Measurements from ENCODE around the gene GGCX.

Gene GGCX

GRCh38 chr2:85539361-85540132, 21.7 kb downstream of the GGCX start:
- DNase-seq, result peak; percentile 63

GRCh38 chr2:85538507-85539360, 22.6 kb downstream of the GGCX start, which contains the start of gene MAT2A:
Gene MAT2A, plus strand, starts transcription at chr2:85539168. Its CDS starts 120 bp downstream, at chr2:85539288.
- DNase-seq, result peak; percentile 93

GRCh38 chr2:85537600-85538506, 23.4 kb downstream of the GGCX start:
- DNase-seq, result peak; percentile 68

DNA sequence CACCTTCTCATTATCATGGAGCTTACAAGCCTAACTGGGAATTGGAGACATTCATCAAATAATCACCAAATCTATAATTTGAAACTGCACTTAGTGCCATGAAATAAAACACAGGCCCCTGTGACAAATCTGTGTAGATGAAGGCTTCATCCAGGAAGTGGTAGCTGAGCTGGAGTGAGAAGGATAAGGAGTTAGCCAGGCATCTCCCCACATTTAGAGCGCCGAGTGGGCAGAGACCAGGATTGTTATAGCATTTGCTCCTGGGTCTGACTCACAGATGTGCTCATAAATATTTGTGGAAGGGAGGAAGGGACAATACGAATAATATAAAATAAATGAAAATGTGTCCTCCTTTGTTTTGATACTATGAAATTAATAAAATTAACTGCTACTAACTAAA, 24.8 kb downstream of the GGCX start:
- no peak for DNase-seq

GRCh38 chr2:85534881-85535280, 26.4 kb downstream of the GGCX start:
- no peak for DNase-seq

- DNase-seq, result no peak
Observed at GRCh38 chr2:85534099-85534498, 27.2 kb downstream of the GGCX start.

DNA sequence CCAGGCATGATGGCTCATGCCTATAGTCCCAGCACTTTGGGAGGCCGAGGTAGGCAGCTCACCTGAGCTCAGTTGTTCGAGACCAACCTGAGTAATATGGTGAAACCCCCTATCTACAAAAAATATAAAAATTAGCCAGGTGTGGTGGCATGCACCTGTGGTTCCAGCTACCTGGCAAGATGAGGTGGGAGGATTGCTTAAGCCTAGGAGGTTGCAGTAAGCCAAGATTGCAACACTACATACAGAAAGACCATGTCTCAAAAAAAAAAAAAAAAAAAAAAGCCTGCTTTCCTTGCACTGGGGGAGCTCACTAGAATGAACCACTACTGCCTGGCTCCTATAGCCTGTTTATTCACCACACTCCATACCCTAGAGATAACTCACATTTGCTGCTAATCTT, 29.7 kb downstream of the GGCX start:
- no peak for DNase-seq

DNA sequence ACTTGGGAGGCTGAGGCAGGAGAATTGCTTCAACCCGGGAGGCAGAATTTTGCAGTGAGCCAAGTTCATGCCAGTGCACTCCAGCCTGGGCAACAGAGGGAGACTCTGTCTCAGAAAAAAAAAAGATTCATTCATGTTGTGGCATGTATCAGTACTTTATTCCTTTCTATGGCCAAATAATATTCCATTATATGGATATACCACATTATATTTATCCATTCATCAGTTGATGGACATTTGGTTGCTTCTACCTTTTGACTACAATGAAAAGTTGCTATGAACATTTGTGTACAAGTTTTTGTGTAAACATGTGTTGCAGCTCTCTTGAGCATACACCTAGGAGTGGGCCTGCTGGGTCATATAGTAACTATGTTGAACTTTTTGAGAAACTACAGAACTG, 31.5 kb downstream of the GGCX start:
- no peak for DNase-seq

DNA sequence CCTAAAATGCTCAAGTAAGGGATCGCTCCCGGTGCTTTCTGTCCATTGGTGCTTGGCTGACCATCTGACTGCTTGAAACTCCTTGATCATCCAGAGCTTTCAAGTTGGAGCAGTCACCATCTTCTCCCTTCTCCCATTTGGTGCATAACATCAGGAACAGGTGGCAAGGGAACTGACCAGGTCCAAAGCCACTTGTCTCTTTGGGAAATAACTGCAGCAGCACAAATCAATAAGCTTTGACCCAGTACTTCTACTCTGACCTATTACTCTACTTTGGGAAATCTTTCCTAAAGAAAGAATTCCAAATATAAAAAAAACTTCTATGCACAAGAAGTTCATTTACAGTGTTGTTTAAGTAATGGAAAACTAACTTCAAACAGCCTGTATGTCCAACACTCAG, 32.9 kb downstream of the GGCX start:
- DNase-seq, result no peak

DNA sequence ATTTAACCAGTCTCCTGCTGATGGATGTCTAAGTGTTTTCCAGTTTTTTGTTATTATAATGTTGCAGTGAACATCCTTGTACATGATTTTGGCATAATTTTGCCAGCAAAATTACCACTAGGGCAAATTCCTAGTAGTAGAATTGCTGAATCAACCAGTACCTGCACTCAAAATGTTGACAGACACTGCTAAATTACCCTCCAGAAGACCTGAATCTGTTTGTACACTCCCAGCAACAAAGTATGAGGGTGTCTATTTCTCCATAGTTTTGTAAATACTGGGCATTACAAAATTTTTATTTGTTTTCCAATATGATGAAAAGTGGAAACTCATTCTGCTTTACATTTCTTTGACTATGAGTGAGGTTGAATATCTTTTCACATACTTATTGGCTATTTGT, 33.5 kb downstream of the GGCX start:
- no peak for DNase-seq

- DNase-seq, result no peak
Observed at GRCh38 chr2:85525567-85525966, 35.7 kb downstream of the GGCX start.

GRCh38 chr2:85525029-85525428, 36.3 kb downstream of the GGCX start:
- DNase-seq, result no peak

- DNase-seq, result peak; percentile 7
Observed at GRCh38 chr2:85524336-85524908, 36.9 kb downstream of the GGCX start.

DNA sequence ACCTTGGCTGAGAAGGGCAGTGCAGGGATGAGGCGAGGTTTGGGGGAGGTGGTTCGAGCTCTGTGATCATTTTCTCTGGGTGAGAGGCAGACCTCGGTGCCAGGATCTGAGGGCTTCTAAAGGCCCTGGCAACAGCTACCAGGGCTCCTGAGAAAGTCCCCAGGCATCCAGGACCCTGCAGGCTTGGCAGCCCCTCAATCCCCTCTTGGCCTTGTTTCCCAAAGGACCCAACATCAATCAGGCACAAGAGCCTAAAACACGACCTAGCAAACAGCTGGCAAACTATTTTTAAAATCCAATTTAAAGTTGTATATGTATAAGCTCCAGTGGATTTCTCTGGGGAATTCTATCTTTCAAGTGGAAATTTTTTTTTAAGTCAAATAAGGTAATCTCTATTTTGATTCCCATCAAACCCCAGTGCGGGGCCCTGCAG, 37.4 kb downstream of the GGCX start:
- no peak for DNase-seq

DNA sequence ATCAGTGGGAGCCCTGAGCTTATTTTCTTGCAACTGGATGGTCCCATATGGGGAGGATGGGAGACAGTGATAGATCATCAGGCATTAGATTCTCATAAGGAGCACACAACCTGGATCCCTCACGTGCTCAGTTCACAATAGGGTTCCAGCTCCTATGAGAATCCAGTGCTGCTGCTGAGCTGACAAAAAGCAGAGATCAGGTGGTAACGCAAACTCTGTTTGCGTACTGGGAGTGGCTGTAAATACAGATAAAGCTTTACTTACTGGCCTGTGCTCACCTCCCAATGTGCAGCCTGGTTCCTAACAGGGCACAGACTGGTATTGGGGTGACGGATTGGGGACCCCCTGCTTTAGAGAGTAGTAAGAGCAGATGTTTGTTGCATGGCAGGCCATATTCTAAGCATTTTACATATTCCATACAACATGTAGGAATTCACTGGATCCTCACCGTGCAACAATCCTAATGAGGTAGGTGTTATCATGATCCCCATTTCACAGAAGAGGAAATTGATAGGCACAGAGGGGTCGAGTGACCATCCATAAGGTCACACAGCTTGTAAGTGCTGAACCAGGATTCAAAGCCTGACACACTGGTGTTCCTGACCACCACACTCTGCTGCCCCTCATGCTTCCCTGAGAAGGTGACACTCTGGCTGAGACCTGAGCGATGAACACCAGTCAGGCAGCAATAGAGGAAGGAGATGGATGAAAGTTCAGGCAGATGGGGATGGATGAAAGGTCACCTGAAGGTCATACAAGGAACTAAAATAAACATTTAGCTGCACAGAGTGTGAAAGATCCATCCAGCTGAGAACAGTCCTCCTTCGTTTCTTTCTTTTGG, 38.0 kb downstream of the GGCX start:
- no peak for DNase-seq

- DNase-seq, result no peak
Observed at GRCh38 chr2:85522090-85522647, 39.1 kb downstream of the GGCX start.

DNA sequence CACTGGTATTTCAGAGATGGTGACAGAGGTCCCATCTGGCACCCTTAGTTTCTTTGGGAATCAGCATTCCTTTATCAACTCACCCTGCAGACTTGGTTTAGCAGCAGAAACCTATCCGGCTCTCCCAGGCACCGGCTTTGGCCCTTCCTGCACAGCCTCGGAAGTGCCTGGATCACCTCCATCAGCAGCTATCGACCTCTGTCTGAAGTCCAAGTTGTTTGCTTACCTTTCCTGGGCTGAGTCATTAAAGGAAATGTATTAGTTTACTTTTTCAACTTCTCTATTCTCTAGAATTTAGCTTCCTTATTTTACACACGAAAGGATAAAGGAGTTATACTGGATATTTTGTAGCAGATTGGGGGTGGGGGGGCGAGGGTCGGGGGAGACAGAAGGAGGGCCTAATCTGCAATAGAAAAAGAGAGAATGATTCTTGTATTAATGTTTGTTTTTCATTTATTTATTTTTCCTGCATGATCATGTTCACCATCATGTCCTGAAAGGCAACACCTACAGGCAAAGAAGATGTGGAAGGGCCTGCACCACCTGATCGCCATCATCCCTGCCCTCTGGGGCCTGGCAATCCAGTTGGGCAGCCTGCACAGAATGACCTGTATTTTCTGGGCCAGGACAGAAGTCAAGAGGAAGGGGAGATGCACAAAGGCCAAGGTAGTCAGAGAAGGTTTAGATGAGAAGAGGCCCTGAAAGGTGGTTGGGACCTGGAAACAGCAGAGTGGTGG, 44.5 kb downstream of the GGCX start:
- no peak for DNase-seq

- DNase-seq, result no peak
Observed at GRCh38 chr2:85514323-85514722, 47.0 kb downstream of the GGCX start.

DNA sequence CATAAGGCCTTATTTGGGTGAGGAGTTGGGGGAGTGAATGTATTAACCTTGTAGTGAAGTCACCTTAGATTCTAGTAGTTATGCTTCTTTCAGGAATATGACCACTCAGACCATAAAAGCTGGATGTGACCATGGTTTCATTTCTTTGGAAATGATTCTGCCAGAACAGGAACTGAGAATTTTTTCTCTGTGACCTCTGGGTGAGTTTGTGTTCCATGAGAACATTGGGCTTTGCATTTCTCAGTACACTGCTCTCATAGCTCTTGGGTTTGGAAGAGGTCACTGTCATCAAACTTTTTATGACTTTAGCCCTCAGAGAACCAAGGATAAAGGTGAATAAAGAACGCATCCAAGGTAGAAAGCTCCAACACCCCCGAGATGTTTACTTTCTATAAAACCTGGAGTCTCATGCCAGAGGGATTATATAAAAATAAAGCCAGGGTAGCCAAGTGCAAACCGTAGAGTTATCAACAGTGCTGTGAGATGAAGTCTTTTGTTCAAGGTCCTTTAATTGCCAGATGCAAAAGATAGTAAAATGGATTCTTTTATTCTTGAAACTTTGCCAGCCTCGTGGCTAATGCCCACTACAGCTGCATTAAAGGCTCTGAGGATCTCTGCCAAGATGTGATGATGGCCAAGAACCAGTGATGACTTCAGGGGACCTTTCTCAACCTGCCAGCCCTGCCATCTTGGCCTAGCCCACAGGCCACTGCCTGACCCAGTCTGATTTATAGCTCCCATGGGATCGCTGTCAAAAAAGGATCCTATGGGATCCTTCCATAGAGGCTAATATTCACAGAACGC, 50.1 kb downstream of the GGCX start:
- DNase-seq, result no peak

- no peak for DNase-seq
Observed at GRCh38 chr2:85506768-85507181, 54.5 kb downstream of the GGCX start.

Data from OCI-M1 (cell line).